HG03280 (cell line): ENCODE results near the gene GDI2.

ENCODE experiments used
- ATAC-seq: cut with Tn5 transposase; IDR thresholded peaks from one replicate; pipeline ENCODE4 v1.9.1; 2021; ENCODE audit warnings: mild to moderate bottlenecking, moderate library complexity; ENCODE audit not compliant: unreplicated experiment

GDI2 gene

GRCh38 chr10:5744849-5745248 is 68.4 kb downstream of the GDI2 start:
- no peak for ATAC-seq

- ATAC-seq, result no peak
Measured at GRCh38 chr10:5743736-5744135, 69.5 kb downstream of the GDI2 start.

- no peak for ATAC-seq
Measured at GRCh38 chr10:5742116-5742515, 71.1 kb downstream of the GDI2 start.

GRCh38 chr10:5741276-5741675 is 72.0 kb downstream of the GDI2 start:
- no peak for ATAC-seq

GRCh38 chr10:5738427-5738826 is 74.8 kb downstream of the GDI2 start:
- no peak for ATAC-seq

GRCh38 chr10:5737352-5737751 is 75.9 kb downstream of the GDI2 start:
- ATAC-seq, result no peak

- no peak for ATAC-seq
Measured at GRCh38 chr10:5736591-5736990, 76.6 kb downstream of the GDI2 start.

GRCh38 chr10:5735119-5735518 is 78.1 kb downstream of the GDI2 start:
- no peak for ATAC-seq

- no peak for ATAC-seq
Measured at GRCh38 chr10:5732141-5732540, 81.1 kb downstream of the GDI2 start.

- ATAC-seq, result no peak
Measured at GRCh38 chr10:5731559-5731958, 81.7 kb downstream of the GDI2 start.

- ATAC-seq, result no peak
Measured at GRCh38 chr10:5730766-5731165, 82.5 kb downstream of the GDI2 start.

- no peak for ATAC-seq
Measured at GRCh38 chr10:5723692-5724091, 89.5 kb downstream of the GDI2 start.

- ATAC-seq, result no peak
Measured at GRCh38 chr10:5720182-5720581, 93.1 kb downstream of the GDI2 start.

GRCh38 chr10:5719546-5719945 is 93.7 kb downstream of the GDI2 start:
- ATAC-seq, result no peak
